Hepatocyte (in vitro differentiated cells): ENCODE data around the gene AVEN. TPM values are rescaled to one million over a fixed set of nuclear protein-coding genes. Genes with fewer than 3 reads are reported as not detected.

ENCODE experiments used
- DNase-seq: peaks from one replicate; pipeline ENCODE4 v3.0.0-alpha.2; 2016; ENCODE audit warnings: low spot score
- H2AFZ ChIP-seq: fragments of 200-600 bp; sonication (generic); 2 replicates; pipeline ENCODE4 v1.6.0; 2016; ENCODE audit warnings: antibody characterized with exemption, mild to moderate bottlenecking
- H3K27ac ChIP-seq: fragments of 200-600 bp; sonication (generic); 2 replicates; pipeline ENCODE4 v1.5.1; 2016; ENCODE audit warnings: mild to moderate bottlenecking
- H3K27me3 ChIP-seq: fragments of 200-600 bp; sonication (generic); 2 replicates; pipeline ENCODE4 v1.6.1; 2016
- H3K36me3 ChIP-seq: fragments of 200-600 bp; sonication (generic); replicated peaks from 2 replicates; pipeline ENCODE4 v1.5.1; 2016; ENCODE audit warnings: low read depth; ENCODE audit not compliant: insufficient read depth
- H3K4me1 ChIP-seq: fragments of 200-600 bp; sonication (generic); 2 replicates; pipeline ENCODE4 v1.5.1; 2016; ENCODE audit warnings: mild to moderate bottlenecking, moderate library complexity; ENCODE audit not compliant: insufficient read depth
- H3K4me2 ChIP-seq: fragments of 200-600 bp; sonication (generic); 2 replicates; pipeline ENCODE4 v1.6.0; 2016
- H3K4me3 ChIP-seq: fragments of 200-600 bp; sonication (generic); 2 replicates; pipeline ENCODE4 v1.5.1; 2016; ENCODE audit warnings: mild to moderate bottlenecking
- H3K79me2 ChIP-seq: fragments of 200-600 bp; sonication (generic); 2 replicates; pipeline ENCODE4 v1.6.0; 2017; ENCODE audit warnings: mild to moderate bottlenecking
- H3K9me2 ChIP-seq: fragments of 200-600 bp; sonication (generic); replicated peaks from 2 replicates; pipeline ENCODE4 v1.6.0; 2017; ENCODE audit warnings: mild to moderate bottlenecking; ENCODE audit not compliant: insufficient read depth
- H3K9me3 ChIP-seq: fragments of 200-600 bp; sonication (generic); 2 replicates; pipeline ENCODE4 v1.5.1; 2016; ENCODE audit warnings: low read depth, mild to moderate bottlenecking
- H4K20me1 ChIP-seq: fragments of 200-600 bp; sonication (generic); 2 replicates; pipeline ENCODE4 v1.6.0; 2016; ENCODE audit warnings: mild to moderate bottlenecking; ENCODE audit not compliant: insufficient read depth, poor library complexity, severe bottlenecking
- CTCF ChIP-seq: fragments of 200-600 bp; sonication (generic); IDR thresholded peaks from 2 replicates; pipeline ENCODE4 v1.5.1; 2016; ENCODE audit warnings: antibody characterized with exemption, mild to moderate bottlenecking; ENCODE audit not compliant: poor library complexity
- EZH2 ChIP-seq: fragments of 200-600 bp; sonication (generic); IDR thresholded peaks from 2 replicates; pipeline ENCODE4 v1.6.1; 2016; ENCODE audit warnings: antibody characterized with exemption, mild to moderate bottlenecking, borderline replicate concordance
- EZH2phosphoT487 ChIP-seq: fragments of 200-600 bp; sonication (generic); IDR thresholded peaks from one replicate; pipeline ENCODE4 v1.6.1; 2018; ENCODE audit warnings: antibody characterized with exemption, mild to moderate bottlenecking, low read depth, moderate library complexity; ENCODE audit not compliant: unreplicated experiment, severe bottlenecking
- WGBS: methylation state at CpG from one replicate; pipeline ENCODE4 v1.1.6; 2016; ENCODE audit warnings: low lambda C conversion rate; ENCODE audit errors: missing lambda C conversion rate; 5-methylcytosine and 5-hydroxymethylcytosine counted together
- polyA plus RNA-seq: library from polyadenylated mRNA; unstranded; fragments of >200 nt; fragmentation: Nextera tagmentation; extraction: Ambion mirVana; gene quantifications from 2 replicates; pipeline ENCODE4 v1.2.1, GENCODE V29; 2016
- total RNA-seq: library from RNA; depleted of rRNA; stranded (reverse); fragments of >200 nt; gene quantifications from 2 replicates; pipeline ENCODE4 v1.2.3, GENCODE V29; 2014

AVEN gene
- total and polyA plus RNA-seq, 2 experiments from 2014 or later: 14.8 to 16.4 TPM

DNA sequence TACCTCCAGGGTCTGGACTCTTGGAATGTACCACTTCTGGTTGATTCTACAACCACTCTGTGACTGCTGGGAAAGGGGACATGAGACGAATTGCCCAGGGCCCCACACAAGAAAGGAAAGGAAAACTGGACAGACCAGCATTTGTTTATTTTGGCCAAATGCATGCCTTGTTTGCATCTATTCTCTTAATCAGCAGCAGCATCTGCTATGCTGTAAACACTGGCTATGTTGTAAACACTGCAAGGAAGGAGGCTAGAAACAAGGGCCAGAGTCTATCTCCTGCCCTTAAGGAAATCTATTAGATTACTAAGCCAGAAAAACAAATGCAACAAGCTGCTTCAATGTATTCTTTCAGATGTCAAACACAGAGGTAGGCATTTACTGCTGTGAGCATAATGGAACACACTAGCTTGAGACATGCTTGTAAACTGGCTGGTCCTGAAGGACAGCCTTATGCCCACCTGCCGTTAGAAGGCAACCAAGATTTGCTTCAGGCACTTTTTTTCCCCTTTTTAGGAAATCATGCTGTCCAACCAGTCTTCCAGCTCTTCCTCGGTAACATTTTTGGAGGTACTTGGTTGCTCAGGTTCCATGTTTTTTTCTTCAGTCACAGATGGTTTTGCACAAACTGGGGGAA is 172.8 kb downstream of the AVEN start:
- WGBS: 41% methylated on average over 3 of the region's 3 CpGs
- H3K4me1 ChIP-seq: peaks cover 4% of the 10 kb centered on the region
- H3K9me2 ChIP-seq: no peaks in the 10 kb centered on the region
- no peaks in the 10 kb centered on the region for H3K79me2 ChIP-seq
- DNase-seq: no peak
- H3K27ac ChIP-seq: no peak overlapping the region
- H3K4me3 ChIP-seq: no peak overlapping the region
- no peaks in the 10 kb centered on the region for H3K9me3 ChIP-seq
- H4K20me1 ChIP-seq: no peaks in the 10 kb centered on the region
- H3K27me3 ChIP-seq: no peaks in the 10 kb centered on the region
- H3K36me3 ChIP-seq: no peaks in the 10 kb centered on the region
- H2AFZ ChIP-seq: no peak overlapping the region
- H3K4me2 ChIP-seq: no peak overlapping the region
- no peak for TF ChIP-seq CTCF
- TF ChIP-seq EZH2: no peak
- no peak for TF ChIP-seq EZH2phosphoT487

- no peaks in the 10 kb centered on the region for H3K27me3 ChIP-seq
- H2AFZ ChIP-seq: no peak overlapping the region
- H3K36me3 ChIP-seq: no peaks in the 10 kb centered on the region
- 91% methylated on average over 6 of the region's 6 CpGs for WGBS
- no peaks in the 10 kb centered on the region for H3K9me3 ChIP-seq
- no peak overlapping the region for H3K4me2 ChIP-seq
- no peaks in the 10 kb centered on the region for H3K79me2 ChIP-seq
- H3K27ac ChIP-seq: no peak overlapping the region
- DNase-seq: no peak
- no peaks in the 10 kb centered on the region for H4K20me1 ChIP-seq
- no peaks in the 10 kb centered on the region for H3K9me2 ChIP-seq
- H3K4me1 ChIP-seq: peaks cover 4% of the 10 kb centered on the region
- no peak overlapping the region for H3K4me3 ChIP-seq
- TF ChIP-seq CTCF (no peak), EZH2 (no peak), EZH2phosphoT487 (no peak)
Observed at GRCh38 chr15:33865416-33865815, 173.6 kb downstream of the AVEN start.

DNA sequence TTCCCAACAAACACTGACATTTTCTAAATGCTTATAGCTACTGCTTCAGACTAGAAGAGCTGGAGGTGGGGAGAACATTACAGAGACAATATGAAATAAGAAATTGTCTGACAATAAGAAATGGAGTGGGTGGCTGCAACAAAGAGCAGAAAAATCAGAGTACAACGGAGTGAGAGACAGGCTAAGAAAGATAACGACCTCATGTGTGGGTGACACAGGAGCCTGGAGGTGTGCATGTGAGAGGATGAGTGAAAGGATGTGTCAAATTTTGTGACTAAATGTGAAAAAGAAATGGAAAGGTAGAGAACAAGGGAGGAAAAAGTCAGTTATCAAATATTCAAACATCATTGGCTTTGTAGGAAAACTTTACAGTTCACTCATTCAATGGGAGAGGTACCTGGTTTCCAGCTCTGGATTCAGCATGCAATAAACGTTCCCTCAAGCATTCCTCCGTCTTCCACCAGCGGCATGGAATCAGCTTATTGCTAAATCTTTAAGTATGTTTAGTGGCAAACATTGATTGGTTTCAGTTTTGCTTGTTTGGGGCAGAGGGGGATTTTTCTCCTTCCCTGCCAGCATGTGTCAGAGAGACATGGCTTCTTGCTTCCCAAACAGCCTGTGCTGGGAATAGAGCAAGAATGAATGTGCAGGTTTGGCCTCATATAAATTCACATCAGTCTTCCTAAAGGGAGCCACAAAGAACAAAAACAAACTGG is 174.5 kb downstream of the AVEN start:
- TF ChIP-seq CTCF: no peak
- no peak for TF ChIP-seq EZH2
- TF ChIP-seq EZH2phosphoT487: no peak
- 71% methylated on average over 5 of the region's 5 CpGs for WGBS

More for the DNA sequence above, 174.5 kb downstream of the AVEN start:
- Histone ChIP-seq H4K20me1 (no peaks in the 10 kb centered on the region), H3K27ac (no peak overlapping the region), H3K36me3 (no peaks in the 10 kb centered on the region), H3K4me2 (no peak overlapping the region), H3K79me2 (no peaks in the 10 kb centered on the region), H3K9me2 (no peaks in the 10 kb centered on the region), H3K27me3 (no peaks in the 10 kb centered on the region), H3K4me3 (no peak overlapping the region), H2AFZ (no peak overlapping the region), H3K9me3 (no peaks in the 10 kb centered on the region), H3K4me1 (peaks cover 4% of the 10 kb centered on the region)
- no peak for DNase-seq
